ENCODE data around the gene ITIH1.

The ITIH1 gene

DNA sequence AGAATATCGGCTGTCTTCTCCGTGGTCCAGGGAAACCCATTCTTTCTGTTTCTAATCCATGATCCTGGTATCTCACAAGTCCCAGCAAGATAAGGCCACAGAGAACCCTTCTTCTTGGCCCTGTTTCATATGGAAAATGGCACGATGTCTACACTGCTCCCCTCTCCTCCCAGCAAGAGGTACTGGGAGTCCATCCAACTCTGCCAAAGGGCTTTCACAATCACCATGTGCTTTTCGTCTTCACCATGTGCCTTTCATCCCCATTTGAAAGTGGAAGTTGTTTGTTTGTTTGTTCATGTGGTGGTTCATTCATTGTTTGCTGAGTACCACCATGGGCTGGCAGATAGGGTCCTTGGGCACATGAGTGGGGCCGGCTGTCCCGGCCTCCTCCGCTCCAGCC is 22.7 kb downstream of the ITIH1 start:
- WGBS, 2 experiments (ENCODE audit: insufficient coverage in 2 of 2) = 87 to 91% methylated on average over 4 to 6 of the region's 7 CpGs
- Histone ChIP-seq H3K27ac (ENCODE audit: low read depth, low read length, severe bottlenecking) (no peak overlapping the region), H3K9me3 (ENCODE audit: control insufficient read depth, low read length) (no peaks in the 10 kb centered on the region), H3K4me1 (ENCODE audit: control insufficient read depth, insufficient read depth, low read length, poor library complexity, severe bottlenecking) (no peaks in the 10 kb centered on the region), H3K36me3 (ENCODE audit: control insufficient read depth, insufficient read depth, low read length) (no peaks in the 10 kb centered on the region), H3K4me3 (ENCODE audit: extremely low read depth, insufficient read depth, low read length, poor library complexity, severe bottlenecking) (no peak overlapping the region)

DNA sequence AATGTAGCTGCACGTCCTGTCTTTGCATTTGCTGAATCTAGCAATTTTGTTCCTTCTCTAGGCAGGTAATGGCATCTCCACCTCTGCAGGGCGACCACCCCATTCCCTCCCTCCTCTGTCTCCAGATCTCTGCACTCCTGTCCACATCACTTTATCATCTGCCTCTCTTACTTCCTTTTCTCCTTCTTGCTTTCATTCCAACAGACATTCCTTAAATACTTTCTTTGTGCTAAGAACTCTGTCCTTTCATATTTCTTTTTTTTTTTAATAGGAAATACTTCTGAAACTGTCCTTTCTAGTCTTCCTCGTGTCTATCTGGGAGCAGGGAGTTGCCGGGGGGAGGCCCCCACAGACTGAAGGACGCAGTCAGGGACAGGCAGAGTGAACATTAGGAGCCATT is 24.4 kb downstream of the ITIH1 start:
- Histone ChIP-seq H3K4me3 (ENCODE audit: extremely low read depth, insufficient read depth, low read length, poor library complexity, severe bottlenecking) (no peak overlapping the region), H3K4me1 (ENCODE audit: control insufficient read depth, insufficient read depth, low read length, poor library complexity, severe bottlenecking) (no peaks in the 10 kb centered on the region), H3K9me3 (ENCODE audit: control insufficient read depth, low read length) (no peaks in the 10 kb centered on the region), H3K36me3 (ENCODE audit: control insufficient read depth, insufficient read depth, low read length) (no peaks in the 10 kb centered on the region), H3K27ac (ENCODE audit: low read depth, low read length, severe bottlenecking) (no peak overlapping the region)
- 86 to 88% methylated on average over 5 of the region's 5 CpGs for WGBS, 2 experiments (ENCODE audit: insufficient coverage in 2 of 2)

DNA sequence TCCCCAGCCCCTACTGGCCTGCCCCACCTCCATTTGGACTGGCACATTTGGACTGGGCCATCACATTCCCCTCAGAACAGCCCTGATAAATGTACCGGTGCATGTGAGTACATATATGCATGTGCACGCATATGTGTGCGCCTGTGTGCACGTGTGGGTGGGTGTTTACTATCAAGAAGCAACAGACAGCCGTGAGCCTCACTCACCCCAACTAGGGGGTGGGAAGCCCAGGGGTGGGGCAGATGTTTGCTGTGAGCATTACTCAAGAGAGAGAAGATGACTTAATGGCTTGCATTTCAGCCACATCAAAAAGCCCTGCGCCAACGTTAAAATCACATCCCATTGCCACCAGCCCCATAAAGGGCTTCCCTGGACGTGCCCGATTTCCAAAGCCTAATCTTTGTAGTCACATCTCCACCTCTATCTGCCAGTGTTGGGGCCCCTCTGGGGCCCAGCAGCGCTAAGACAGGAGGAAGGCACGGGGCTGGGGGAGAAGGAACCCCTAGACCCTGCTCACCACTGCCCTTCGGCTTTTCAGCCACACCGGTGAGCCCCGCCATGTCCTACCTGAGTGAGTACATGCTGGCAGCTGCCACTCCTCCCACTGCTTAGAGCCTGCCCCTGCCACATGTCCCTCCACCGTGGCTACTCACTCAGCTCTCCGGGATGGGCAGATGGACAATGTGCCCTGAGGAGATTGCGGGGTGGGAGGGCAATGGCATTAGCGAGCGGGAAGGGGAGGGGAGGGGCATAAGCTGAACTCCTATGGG is 28.1 kb downstream of the ITIH1 start:
- no peak overlapping the region for H3K4me3 ChIP-seq (ENCODE audit: extremely low read depth, insufficient read depth, low read length, poor library complexity, severe bottlenecking)
- no peaks in the 10 kb centered on the region for H3K4me1 ChIP-seq (ENCODE audit: control insufficient read depth, insufficient read depth, low read length, poor library complexity, severe bottlenecking)
- no peaks in the 10 kb centered on the region for H3K9me3 ChIP-seq (ENCODE audit: control insufficient read depth, low read length)
- no peak overlapping the region for H3K27ac ChIP-seq (ENCODE audit: low read depth, low read length, severe bottlenecking)
- no peaks in the 10 kb centered on the region for H3K36me3 ChIP-seq (ENCODE audit: control insufficient read depth, insufficient read depth, low read length)
- WGBS, 2 experiments (ENCODE audit: insufficient coverage in 2 of 2) = 90 to 96% methylated on average over 5 to 9 of the region's 19 CpGs

DNA sequence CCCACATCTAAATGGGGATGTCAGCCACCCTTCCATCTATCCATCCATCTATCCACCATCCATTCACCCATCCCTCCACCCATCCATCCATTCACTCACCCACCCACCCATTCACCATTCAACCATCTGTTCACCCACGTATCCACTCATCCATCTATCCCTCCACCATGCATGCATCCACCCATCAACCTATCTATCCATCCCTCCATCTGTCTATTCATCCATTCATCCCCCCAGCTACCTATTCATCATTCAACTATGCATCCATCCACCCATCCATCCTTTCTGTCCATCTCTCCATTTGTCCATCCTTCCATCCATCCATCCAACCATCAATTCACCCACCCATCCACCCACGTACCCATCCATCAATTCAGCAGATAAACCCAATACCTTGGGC is 31.8 kb downstream of the ITIH1 start:
- Histone ChIP-seq H3K27ac (ENCODE audit: low read depth, low read length, severe bottlenecking) (no peak overlapping the region), H3K36me3 (ENCODE audit: control insufficient read depth, insufficient read depth, low read length) (no peaks in the 10 kb centered on the region), H3K4me1 (ENCODE audit: control insufficient read depth, insufficient read depth, low read length, poor library complexity, severe bottlenecking) (no peaks in the 10 kb centered on the region), H3K4me3 (ENCODE audit: extremely low read depth, insufficient read depth, low read length, poor library complexity, severe bottlenecking) (no peak overlapping the region), H3K9me3 (ENCODE audit: control insufficient read depth, low read length) (no peaks in the 10 kb centered on the region)
- WGBS, 2 experiments (ENCODE audit: insufficient coverage in 2 of 2) = 75 to 88% methylated on average over 2 of the region's 2 CpGs

DNA sequence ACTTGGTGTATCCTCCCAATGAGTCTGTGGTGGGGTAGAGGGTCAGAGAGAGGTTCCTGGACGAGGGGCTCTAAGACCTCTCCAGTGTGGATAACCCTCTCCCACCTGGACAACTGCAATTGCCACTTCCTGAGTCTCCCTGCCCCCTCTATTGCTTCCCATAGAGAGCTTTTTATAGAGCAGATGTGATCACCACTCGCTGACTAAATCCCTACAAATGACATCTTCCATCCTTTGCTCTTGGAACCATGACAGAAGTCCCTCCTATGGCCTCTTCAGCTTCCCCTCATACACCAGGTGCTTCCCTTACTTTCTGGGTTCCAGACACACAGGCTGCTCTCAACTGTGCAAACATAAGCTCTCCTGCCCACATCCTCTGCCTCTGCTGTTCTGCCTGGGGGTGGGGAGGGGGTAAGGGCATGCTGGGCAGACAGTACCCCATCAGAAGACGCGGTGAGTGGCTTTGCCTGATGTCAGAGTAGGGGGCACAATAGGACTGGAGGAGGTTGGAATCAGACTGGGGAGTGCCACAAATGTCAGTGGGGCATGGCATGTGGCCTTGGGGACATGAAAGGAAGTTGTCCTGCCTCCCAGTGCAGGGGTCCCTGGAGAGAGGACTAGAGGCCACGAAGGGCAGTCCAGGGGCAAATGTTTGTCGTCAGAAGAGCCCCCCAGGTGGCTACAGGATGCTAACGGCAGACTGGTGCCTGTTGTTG is 32.4 kb downstream of the ITIH1 start:
- 89 to 94% methylated on average over 5 to 6 of the region's 7 CpGs for WGBS, 2 experiments (ENCODE audit: insufficient coverage in 2 of 2)
- Histone ChIP-seq H3K4me3 (ENCODE audit: extremely low read depth, insufficient read depth, low read length, poor library complexity, severe bottlenecking) (no peak overlapping the region), H3K4me1 (ENCODE audit: control insufficient read depth, insufficient read depth, low read length, poor library complexity, severe bottlenecking) (no peaks in the 10 kb centered on the region), H3K27ac (ENCODE audit: low read depth, low read length, severe bottlenecking) (no peak overlapping the region), H3K36me3 (ENCODE audit: control insufficient read depth, insufficient read depth, low read length) (no peaks in the 10 kb centered on the region), H3K9me3 (ENCODE audit: control insufficient read depth, low read length) (no peaks in the 10 kb centered on the region)

DNA sequence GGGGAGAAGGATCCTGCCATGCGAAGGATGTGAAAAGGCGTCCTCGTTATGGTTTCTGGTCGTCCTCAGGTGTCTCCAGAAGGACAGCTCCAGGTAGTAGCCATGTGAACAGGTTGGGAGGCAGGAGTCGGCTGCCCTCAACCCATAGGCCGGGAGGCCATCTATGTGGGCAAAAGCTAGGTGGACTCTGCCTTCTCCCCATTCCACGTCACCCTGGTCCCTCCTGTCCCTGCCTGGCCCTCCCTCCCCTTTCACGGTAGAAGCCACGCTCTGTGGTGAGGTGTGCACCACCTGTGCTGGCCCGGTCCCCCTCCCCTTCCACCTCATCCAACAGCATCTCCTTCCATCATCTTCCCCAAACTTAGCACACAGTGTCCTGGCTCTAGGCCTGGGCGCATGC is 33.5 kb downstream of the ITIH1 start:
- Histone ChIP-seq H3K9me3 (ENCODE audit: control insufficient read depth, low read length) (no peaks in the 10 kb centered on the region), H3K4me3 (ENCODE audit: extremely low read depth, insufficient read depth, low read length, poor library complexity, severe bottlenecking) (no peak overlapping the region), H3K4me1 (ENCODE audit: control insufficient read depth, insufficient read depth, low read length, poor library complexity, severe bottlenecking) (no peaks in the 10 kb centered on the region), H3K36me3 (ENCODE audit: control insufficient read depth, insufficient read depth, low read length) (no peaks in the 10 kb centered on the region), H3K27ac (ENCODE audit: low read depth, low read length, severe bottlenecking) (no peak overlapping the region)
- 93 to 95% methylated on average over 9 to 11 of the region's 11 CpGs for WGBS, 2 experiments (ENCODE audit: insufficient coverage in 2 of 2)

DNA sequence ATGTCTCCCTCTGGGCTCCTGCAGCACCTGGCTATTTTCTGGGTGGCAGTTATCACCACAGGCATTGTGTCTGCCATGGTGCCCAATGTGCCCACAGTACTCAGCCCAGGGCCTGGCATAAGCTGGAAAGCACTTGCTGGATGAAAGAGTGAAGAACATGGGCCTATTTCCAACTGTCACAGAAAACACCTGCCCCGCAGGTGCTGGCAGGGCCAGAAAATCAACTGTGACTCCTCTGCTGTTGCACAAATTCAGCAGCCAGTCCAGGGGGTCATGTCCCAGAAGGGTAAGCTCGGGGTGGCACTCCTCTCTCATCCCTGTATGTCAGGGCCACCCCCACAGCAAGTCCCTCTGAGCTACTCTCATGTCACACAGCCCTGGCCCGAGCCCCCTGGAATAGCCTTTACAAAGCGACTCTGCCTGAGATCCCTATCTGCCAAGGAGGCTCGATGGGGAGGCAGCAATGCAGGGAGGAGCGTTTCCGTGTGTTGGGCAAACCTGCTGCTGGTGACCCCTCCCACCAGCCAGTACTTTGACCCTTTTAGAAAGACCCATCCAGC is 34.1 kb downstream of the ITIH1 start:
- WGBS, 2 experiments (ENCODE audit: insufficient coverage in 2 of 2) = 86 to 90% methylated on average over 7 of the region's 7 CpGs
- H3K9me3 ChIP-seq (ENCODE audit: control insufficient read depth, low read length) = no peaks in the 10 kb centered on the region
- H3K4me1 ChIP-seq (ENCODE audit: control insufficient read depth, insufficient read depth, low read length, poor library complexity, severe bottlenecking) = no peaks in the 10 kb centered on the region
- H3K4me3 ChIP-seq (ENCODE audit: extremely low read depth, insufficient read depth, low read length, poor library complexity, severe bottlenecking) = no peak overlapping the region
- no peak overlapping the region for H3K27ac ChIP-seq (ENCODE audit: low read depth, low read length, severe bottlenecking)
- H3K36me3 ChIP-seq (ENCODE audit: control insufficient read depth, insufficient read depth, low read length) = no peaks in the 10 kb centered on the region

DNA sequence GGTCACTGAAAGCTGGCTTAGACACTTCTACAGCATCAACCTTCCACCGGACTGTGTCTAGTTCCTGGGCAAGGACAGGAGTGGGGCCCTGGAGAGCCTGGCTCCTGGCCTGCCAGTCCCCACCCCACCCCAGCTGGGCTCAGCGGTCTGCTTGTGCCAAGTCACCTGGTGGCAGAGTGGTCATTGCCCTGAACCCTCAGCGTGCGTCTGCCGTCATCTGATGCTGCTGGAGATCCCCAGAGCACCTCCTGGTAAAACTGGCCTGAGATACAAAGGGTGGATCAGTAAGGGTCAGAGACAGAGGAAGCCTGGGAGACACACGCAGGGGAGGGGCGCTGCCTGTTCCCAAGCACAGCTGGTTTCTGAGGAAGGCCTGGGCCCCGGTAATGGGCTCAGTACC is 36.4 kb downstream of the ITIH1 start:
- Histone ChIP-seq H3K4me3 (ENCODE audit: extremely low read depth, insufficient read depth, low read length, poor library complexity, severe bottlenecking) (no peak overlapping the region), H3K27ac (ENCODE audit: low read depth, low read length, severe bottlenecking) (no peak overlapping the region), H3K9me3 (ENCODE audit: control insufficient read depth, low read length) (no peaks in the 10 kb centered on the region), H3K36me3 (ENCODE audit: control insufficient read depth, insufficient read depth, low read length) (no peaks in the 10 kb centered on the region), H3K4me1 (ENCODE audit: control insufficient read depth, insufficient read depth, low read length, poor library complexity, severe bottlenecking) (peaks cover 14% of the 10 kb centered on the region)
- 84 to 92% methylated on average over 5 to 8 of the region's 8 CpGs for WGBS, 2 experiments (ENCODE audit: insufficient coverage in 2 of 2)

DNA sequence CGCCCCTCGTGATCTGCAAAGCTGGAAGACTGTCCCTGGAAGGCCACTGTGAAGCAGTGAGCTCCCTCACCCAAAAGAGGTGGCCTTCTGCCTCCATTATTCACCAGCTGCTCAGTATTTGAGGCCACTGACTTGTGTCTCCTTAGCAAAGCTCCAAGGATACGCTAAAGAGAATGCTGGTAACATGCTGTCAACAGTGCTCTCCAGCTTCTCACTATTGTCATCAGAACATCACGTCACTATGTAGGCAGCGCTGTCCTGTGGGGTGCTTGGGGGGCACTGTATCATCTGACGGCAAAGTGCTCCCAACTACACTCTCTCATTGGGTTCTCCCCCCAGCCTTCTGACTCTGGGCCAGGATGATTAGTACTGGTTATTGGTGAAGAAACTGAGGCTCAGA is 38.8 kb downstream of the ITIH1 start:
- no peaks in the 10 kb centered on the region for H3K9me3 ChIP-seq (ENCODE audit: control insufficient read depth, low read length)
- WGBS, 2 experiments (ENCODE audit: insufficient coverage in 2 of 2) = 85 to 87% methylated on average over 3 to 4 of the region's 6 CpGs
- H3K36me3 ChIP-seq (ENCODE audit: control insufficient read depth, insufficient read depth, low read length) = no peaks in the 10 kb centered on the region
- H3K4me1 ChIP-seq (ENCODE audit: control insufficient read depth, insufficient read depth, low read length, poor library complexity, severe bottlenecking) = peaks cover 18% of the 10 kb centered on the region
- H3K27ac ChIP-seq (ENCODE audit: low read depth, low read length, severe bottlenecking) = no peak overlapping the region
- no peak overlapping the region for H3K4me3 ChIP-seq (ENCODE audit: extremely low read depth, insufficient read depth, low read length, poor library complexity, severe bottlenecking)

DNA sequence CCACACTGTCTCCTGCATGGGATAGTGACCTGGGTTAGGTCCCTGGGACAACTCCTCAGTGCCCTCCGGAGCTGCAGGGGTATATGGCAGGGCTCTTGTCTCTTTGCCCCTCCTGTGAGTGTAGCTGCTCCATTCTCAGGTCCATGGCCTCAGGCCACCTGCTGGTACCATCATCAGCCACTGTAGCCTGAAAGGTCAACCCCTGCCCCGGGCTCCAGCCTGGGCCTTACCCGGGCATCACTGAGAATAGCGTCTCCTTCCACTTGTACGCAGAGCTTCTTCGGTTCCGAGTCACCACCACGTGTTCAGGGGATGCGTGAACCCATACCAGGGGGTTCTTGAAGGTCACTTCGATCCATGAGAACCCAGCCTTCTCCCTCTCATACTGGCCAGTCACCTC is 39.3 kb downstream of the ITIH1 start:
- H3K27ac ChIP-seq (ENCODE audit: low read depth, low read length, severe bottlenecking) = no peak overlapping the region
- H3K9me3 ChIP-seq (ENCODE audit: control insufficient read depth, low read length) = no peaks in the 10 kb centered on the region
- no peaks in the 10 kb centered on the region for H3K36me3 ChIP-seq (ENCODE audit: control insufficient read depth, insufficient read depth, low read length)
- H3K4me3 ChIP-seq (ENCODE audit: extremely low read depth, insufficient read depth, low read length, poor library complexity, severe bottlenecking) = no peak overlapping the region
- WGBS, 2 experiments (ENCODE audit: insufficient coverage in 2 of 2) = 86 to 96% methylated on average over 9 to 10 of the region's 10 CpGs
- H3K4me1 ChIP-seq (ENCODE audit: control insufficient read depth, insufficient read depth, low read length, poor library complexity, severe bottlenecking) = peaks cover 18% of the 10 kb centered on the region

DNA sequence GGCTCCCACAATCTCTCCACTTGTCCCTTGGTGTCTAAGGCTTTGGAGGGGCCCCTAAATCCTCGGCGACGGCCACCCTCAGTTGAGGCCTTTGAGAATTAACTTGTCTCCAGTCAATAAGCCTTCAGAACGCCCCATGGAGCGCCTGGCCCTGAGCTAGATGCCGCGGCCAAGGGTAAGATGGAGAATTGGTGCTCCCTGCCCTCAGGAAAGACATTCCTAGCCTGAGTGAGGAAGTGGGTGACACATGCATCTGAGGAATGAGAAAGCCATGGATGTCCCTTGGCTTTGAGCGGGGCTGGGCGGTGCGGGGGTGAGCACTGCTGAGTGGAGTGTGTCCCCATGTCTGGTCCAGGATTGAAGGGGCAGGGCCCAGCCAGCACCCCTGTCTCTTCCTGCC is 39.8 kb downstream of the ITIH1 start:
- H3K27ac ChIP-seq (ENCODE audit: low read depth, low read length, severe bottlenecking) = no peak overlapping the region
- WGBS, 2 experiments (ENCODE audit: insufficient coverage in 2 of 2) = 91 to 94% methylated on average over 3 to 10 of the region's 10 CpGs
- no peak overlapping the region for H3K4me3 ChIP-seq (ENCODE audit: extremely low read depth, insufficient read depth, low read length, poor library complexity, severe bottlenecking)

More for the DNA sequence above, 39.8 kb downstream of the ITIH1 start:
- H3K9me3 ChIP-seq (ENCODE audit: control insufficient read depth, low read length) = no peaks in the 10 kb centered on the region
- peaks cover 18% of the 10 kb centered on the region for H3K4me1 ChIP-seq (ENCODE audit: control insufficient read depth, insufficient read depth, low read length, poor library complexity, severe bottlenecking)
- no peaks in the 10 kb centered on the region for H3K36me3 ChIP-seq (ENCODE audit: control insufficient read depth, insufficient read depth, low read length)

All from mesodermal cell (in vitro differentiated cells).